GM23338 (cell line): ENCODE measurements around the gene MON2. TPM values are rescaled to one million over a fixed set of nuclear protein-coding genes. Genes with fewer than 3 reads are reported as not detected.

Experiments
- ATAC-seq: fragments of 200-7000 bp; cut with Tn5 transposase; 3 replicates; pipeline ENCODE4 v1.9.1; 2020
- DNase-seq: peaks from one replicate; pipeline ENCODE4 v3.0.0-alpha.2; 2015; ENCODE audit warnings: low spot score
- H2AFZ ChIP-seq: fragments of 200-600 bp; sonication (generic); 2 replicates; pipeline ENCODE4 v1.8.0; 2016; ENCODE audit warnings: antibody characterized with exemption, mild to moderate bottlenecking, moderate library complexity
- H3F3A ChIP-seq: fragments of 200-600 bp; sonication (generic); replicated peaks from 2 replicates; pipeline ENCODE4 v1.8.0; 2017; ENCODE audit warnings: antibody characterized with exemption, mixed run types, low read depth
- H3K27ac ChIP-seq: fragments of 200-600 bp; sonication (generic); 2 replicates; pipeline ENCODE4 v1.6.1; 2016; ENCODE audit warnings: low read depth
- H3K27me3 ChIP-seq: fragments of 200-600 bp; sonication (generic); 2 replicates; pipeline ENCODE4 v1.8.0; 2016; ENCODE audit warnings: mild to moderate bottlenecking, mixed run types, moderate library complexity; ENCODE audit not compliant: insufficient read depth
- H3K36me3 ChIP-seq: fragments of 200-600 bp; sonication (generic); 2 replicates; pipeline ENCODE4 v1.8.0; 2016; ENCODE audit warnings: mild to moderate bottlenecking; ENCODE audit not compliant: insufficient read depth
- H3K4me1 ChIP-seq: fragments of 200-600 bp; sonication (generic); 2 replicates; pipeline ENCODE4 v1.8.0; 2016; ENCODE audit warnings: mild to moderate bottlenecking, moderate library complexity; ENCODE audit not compliant: insufficient read depth
- H3K4me2 ChIP-seq: fragments of 200-600 bp; sonication (generic); 2 replicates; pipeline ENCODE4 v1.7.1; 2017; ENCODE audit warnings: mixed run types
- H3K4me3 ChIP-seq: fragments of 200-600 bp; sonication (generic); 2 replicates; pipeline ENCODE4 v1.6.1; 2016; ENCODE audit warnings: mixed run types
- H3K79me2 ChIP-seq: fragments of 200-600 bp; sonication (generic); replicated peaks from 2 replicates; pipeline ENCODE4 v1.8.0; 2017; ENCODE audit warnings: mild to moderate bottlenecking; ENCODE audit not compliant: insufficient read depth
- H3K9me2 ChIP-seq: fragments of 200-600 bp; sonication (generic); 2 replicates; pipeline ENCODE4 v1.8.0; 2017; ENCODE audit not compliant: insufficient read depth
- H4K20me1 ChIP-seq: fragments of 200-600 bp; sonication (generic); replicated peaks from 2 replicates; pipeline ENCODE4 v1.8.0; 2017; ENCODE audit warnings: mild to moderate bottlenecking; ENCODE audit not compliant: insufficient read depth
- H3K27ac Mint-ChIP-seq: 2 replicates; pipeline ENCODE4 v1.8.0; 2020; ENCODE audit warnings: inconsistent platforms, mild to moderate bottlenecking, moderate library complexity, mixed read lengths
- H3K27me3 Mint-ChIP-seq: 3 replicates; pipeline ENCODE4 v1.8.0; 2022; ENCODE audit warnings: low read depth, mild to moderate bottlenecking, moderate library complexity, mixed read lengths, inconsistent platforms; ENCODE audit not compliant: insufficient read depth, poor library complexity
- H3K36me3 Mint-ChIP-seq: 3 replicates; pipeline ENCODE4 v1.8.0; 2021; ENCODE audit warnings: low read depth, mild to moderate bottlenecking, inconsistent platforms, moderate library complexity, mixed read lengths
- H3K4me1 Mint-ChIP-seq: 3 replicates; pipeline ENCODE4 v1.8.0; 2020; ENCODE audit warnings: mild to moderate bottlenecking, inconsistent platforms, mixed read lengths
- H3K4me3 Mint-ChIP-seq: 3 replicates; pipeline ENCODE4 v1.8.0; 2021; ENCODE audit warnings: moderate library complexity, mild to moderate bottlenecking, inconsistent platforms, mixed read lengths
- H3K9me3 Mint-ChIP-seq: 3 replicates; pipeline ENCODE4 v1.8.0; 2020; ENCODE audit warnings: moderate library complexity, mild to moderate bottlenecking, inconsistent platforms, mixed read lengths
- CREB1 ChIP-seq: fragments of 250-450 bp; sonication (Bioruptor Pico); IDR thresholded peaks from 2 replicates; pipeline ENCODE4 v1.5.0; 2020; ENCODE audit warnings: low read depth, mild to moderate bottlenecking, moderate library complexity
- CTCF ChIP-seq, 2 experiments: fragments of 200-600 bp in 1 of 2; sonication (generic) in 1 of 2; conservative IDR thresholded peaks; 2 replicates each; pipeline versions ENCODE4 v1.5.1 to v1.6.1; 2016 to 2017; ENCODE audit warnings: antibody characterized with exemption in 2 of 2, low read depth in 2 of 2, mild to moderate bottlenecking in 2 of 2, moderate library complexity in 1 of 2
- ETS1 ChIP-seq: IDR thresholded peaks from 2 replicates; pipeline ENCODE4 v1.6.1; 2016; ENCODE audit warnings: antibody characterized with exemption
- EZH2 ChIP-seq: fragments of 200-600 bp; sonication (generic); IDR thresholded peaks from one replicate; pipeline ENCODE4 v1.8.0; 2017; ENCODE audit warnings: antibody characterized with exemption, mild to moderate bottlenecking, low read depth; ENCODE audit not compliant: unreplicated experiment
- EZH2phosphoT487 ChIP-seq: fragments of 200-600 bp; sonication (generic); IDR thresholded peaks from one replicate; pipeline ENCODE4 v1.8.1; 2018; ENCODE audit warnings: antibody characterized with exemption; ENCODE audit not compliant: unreplicated experiment
- JUNB ChIP-seq: IDR thresholded peaks from one replicate; pipeline ENCODE4 v1.6.1; 2016; ENCODE audit warnings: antibody characterized with exemption; ENCODE audit not compliant: unreplicated experiment
- NANOG ChIP-seq: IDR thresholded peaks from 2 replicates; pipeline ENCODE4 v1.6.1; 2016; ENCODE audit warnings: antibody characterized with exemption, borderline replicate concordance
- POLR2AphosphoS5 ChIP-seq: IDR thresholded peaks from 2 replicates; pipeline ENCODE4 v1.6.1; 2016; ENCODE audit warnings: antibody characterized with exemption, low read depth
- REST ChIP-seq: IDR thresholded peaks from one replicate; pipeline ENCODE4 v1.6.1; 2018; ENCODE audit warnings: antibody characterized with exemption; ENCODE audit not compliant: unreplicated experiment
- STAT1 ChIP-seq: IDR thresholded peaks from one replicate; pipeline ENCODE4 v1.6.1; 2016; ENCODE audit warnings: antibody characterized with exemption; ENCODE audit not compliant: unreplicated experiment
- ZNF114 ChIP-seq: fragments of 250-450 bp; sonication (Bioruptor Pico); IDR thresholded peaks from 2 replicates; pipeline ENCODE4 v1.5.0; 2020; ENCODE audit warnings: mild to moderate bottlenecking, moderate library complexity
- ZNF331 ChIP-seq: fragments of 250-450 bp; sonication (Bioruptor Pico); IDR thresholded peaks from 2 replicates; pipeline ENCODE4 v1.5.0; 2020; ENCODE audit warnings: low read depth, mild to moderate bottlenecking, moderate library complexity
- ZNF462 ChIP-seq: fragments of 250-450 bp; sonication (Bioruptor Pico); IDR thresholded peaks from 2 replicates; pipeline ENCODE4 v1.5.0; 2020; ENCODE audit warnings: mild to moderate bottlenecking, moderate library complexity
- polyA plus RNA-seq: library from polyadenylated mRNA; unstranded; fragments of >200 nt; fragmentation: Nextera tagmentation; extraction: Ambion mirVana; gene quantifications from 2 replicates; pipeline ENCODE4 v1.2.1, GENCODE V29; 2016
- total RNA-seq: library from RNA; depleted of rRNA; stranded (reverse); fragments of >200 nt; shearing (Covaris generic); gene quantifications from 2 replicates; pipeline ENCODE4 v1.2.3, GENCODE V29; 2014

MON2 gene
- total and polyA plus RNA-seq, 2 experiments from 2014 or later: 11.0 to 27.3 TPM

GRCh38 chr12:62533755-62534107 is 67.1 kb downstream of the MON2 start:
- no peak for TF ChIP-seq EZH2
- no peak for TF ChIP-seq EZH2phosphoT487
- TF ChIP-seq ETS1: no peak
- no peak for TF ChIP-seq CREB1 (CRISPR knock-in tag)
- TF ChIP-seq NANOG: no peak
- TF ChIP-seq ZNF114 (CRISPR knock-in tag): no peak
- TF ChIP-seq ZNF462 (CRISPR knock-in tag): no peak
- TF ChIP-seq REST: no peak
- TF ChIP-seq JUNB: no peak
- TF ChIP-seq CTCF (conservative IDR thresholded peaks at IDR 0.05; ENCODE audit: low read depth in 2 of 2): no peak
- no peak for TF ChIP-seq POLR2AphosphoS5
- TF ChIP-seq ZNF331: no peak
- TF ChIP-seq STAT1: no peak
- Mint-ChIP-seq H3K9me3 (no peaks in the 10 kb centered on the region), H3K4me3 (no peak overlapping the region), H3K27ac (no peak overlapping the region), H3K36me3 (peaks cover 8% of the 10 kb centered on the region; the same call in 2 of the 3 replicates), H3K4me1 (no peaks in the 10 kb centered on the region), H3K27me3 (no peaks in the 10 kb centered on the region)
- DNase-seq (no peak), ATAC-seq (no peak)
- no peak overlapping the region for H2AFZ ChIP-seq
- no peaks in the 10 kb centered on the region for H3K27me3 ChIP-seq
- H3K79me2 ChIP-seq: no peaks in the 10 kb centered on the region
- H4K20me1 ChIP-seq: no peaks in the 10 kb centered on the region
- H3K36me3 ChIP-seq: peaks cover 6% of the 10 kb centered on the region; the same call in 1 of the 2 replicates
- no peaks in the 10 kb centered on the region for H3F3A ChIP-seq
- no peak overlapping the region for H3K27ac ChIP-seq
- no peak overlapping the region for H3K4me2 ChIP-seq
- no peaks in the 10 kb centered on the region for H3K4me1 ChIP-seq
- no peaks in the 10 kb centered on the region for H3K9me2 ChIP-seq
- H3K4me3 ChIP-seq: no peak overlapping the region
